HepG2 (cell line): ENCODE measurements around the gene CEP131. TPM values are rescaled to one million over a fixed set of nuclear protein-coding genes. Genes with fewer than 3 reads are reported as not detected.

ENCODE experiments used
- ATAC-seq: fragments of 200-7000 bp; cut with Tn5 transposase; 3 replicates; pipeline ENCODE4 v1.9.1; 2020; ENCODE audit warnings: mild to moderate bottlenecking, moderate library complexity
- BruUV-seq: library from RNA; stranded (reverse); fragments of 400-500 nt; replicated peaks from 2 replicates; lab custom pipeline; 2021; lab: Mats Ljungman, UMichigan
- CTCF ChIA-PET: fragments of 300-600 bp; formaldehyde crosslinking; extraction: SDS; loops from one replicate; lab custom pipeline; 2021; ENCODE audit warnings: low total read pairs, inconsistent platforms, low intra/inter-chr PET ratio; lab: Yijun Ruan, JAX
- POLR2A ChIA-PET: fragments of 350-600 bp; sonication (Branson Sonifier 250); formaldehyde crosslinking; loops from one replicate; lab custom pipeline; 2020; ENCODE audit warnings: antibody characterized with exemption, inconsistent platforms; lab: Yijun Ruan, JAX
- DNase-seq: peaks from one replicate; pipeline ENCODE4 v3.0.0-alpha.2; 2015; ENCODE audit warnings: low spot score
- FAIRE-seq: peaks from 3 replicates; lab custom pipeline; 2011; peaks lifted over from hg19 to GRCh38; lab: Jason Lieb, UNC
- H2AFZ ChIP-seq: one replicate; pipeline ENCODE4 v1.6.1; 2011; ENCODE audit warnings: low read length, inconsistent platforms
- H3K27ac ChIP-seq: fragments of 300-600 bp; 3 replicates; pipeline ENCODE4 v1.8.0; 2011; ENCODE audit warnings: mixed run types, mild to moderate bottlenecking, mixed read lengths, low read length, inconsistent platforms; ENCODE audit not compliant: insufficient read depth; ENCODE audit errors: extremely low read length
- H3K27me3 ChIP-seq, 2 experiments: fragments of 200-600 bp in 1 of 2; 2 replicates in 1 of 2; 3 replicates in 1 of 2; pipeline versions ENCODE4 v1.6.0 to v1.8.0; 2011; ENCODE audit warnings: low read length in 2 of 2, mild to moderate bottlenecking in 2 of 2, moderate library complexity in 2 of 2, inconsistent platforms in 1 of 2; ENCODE audit not compliant: insufficient read depth in 2 of 2, control insufficient read depth in 1 of 2
- H3K36me3 ChIP-seq, 2 experiments: fragments of 200-600 bp in 1 of 2; replicated peaks in 1 of 2; 2 replicates in 1 of 2; 3 replicates in 1 of 2; pipeline versions ENCODE4 v1.5.1 to v1.8.0; 2011; ENCODE audit warnings: low read length in 2 of 2, inconsistent platforms in 1 of 2; ENCODE audit not compliant: insufficient read depth in 2 of 2, control insufficient read depth in 1 of 2
- H3K4me1 ChIP-seq: 2 replicates; pipeline ENCODE4 v1.5.1; 2012; ENCODE audit warnings: low read length, inconsistent platforms; ENCODE audit not compliant: insufficient read depth
- H3K4me2 ChIP-seq: 2 replicates; pipeline ENCODE4 v1.6.0; 2011; ENCODE audit warnings: low read depth, low read length, inconsistent platforms
- H3K4me3 ChIP-seq, 3 experiments: fragments of 200-600 bp in 1 of 3; sonication (generic), shearing (Covaris generic) in 1 of 3; replicated peaks in 1 of 3; 2 replicates each; pipeline ENCODE4 v1.5.1; 2011 to 2016; ENCODE audit warnings: low read length in 3 of 3, inconsistent platforms in 2 of 3, low read depth in 2 of 3, mild to moderate bottlenecking in 2 of 3, control low read depth in 1 of 3, mixed read lengths in 1 of 3; ENCODE audit not compliant: insufficient read depth in 1 of 3
- H3K79me2 ChIP-seq: one replicate; pipeline ENCODE4 v1.6.1; 2011; ENCODE audit warnings: low read length, inconsistent platforms; ENCODE audit not compliant: insufficient read depth
- H3K9ac ChIP-seq: 2 replicates; pipeline ENCODE4 v1.6.0; 2011; ENCODE audit warnings: mild to moderate bottlenecking, low read depth, low read length, inconsistent platforms; ENCODE audit not compliant: insufficient read depth
- H3K9me3 ChIP-seq: 2 replicates; pipeline ENCODE4 v1.5.1; 2012; ENCODE audit warnings: mild to moderate bottlenecking, low read length
- H4K20me1 ChIP-seq: 2 replicates; pipeline ENCODE4 v1.6.0; 2011; ENCODE audit warnings: inconsistent platforms, mild to moderate bottlenecking, low read length, moderate library complexity; ENCODE audit not compliant: insufficient read depth
- AKNA ChIP-seq: sonication (generic); formaldehyde crosslinking; IDR thresholded peaks from 2 replicates; pipeline ENCODE4 v1.4.0; 2020; ENCODE audit warnings: missing genetic modification reagents, borderline replicate concordance
- MYC ChIP-seq: sonication (generic); formaldehyde crosslinking; IDR thresholded peaks from 2 replicates; pipeline ENCODE4 v1.9.0; 2021; ENCODE audit warnings: missing genetic modification reagents, borderline replicate concordance
- PRPF4 ChIP-seq: fragments of 200-400 bp; formaldehyde crosslinking; IDR thresholded peaks from 2 replicates; pipeline ENCODE4 v1.6.1; 2016; ENCODE audit warnings: low read length, low read depth; ENCODE audit not compliant: poor library complexity, severe bottlenecking
- TP53 ChIP-seq: sonication (generic); formaldehyde crosslinking; conservative IDR thresholded peaks from 2 replicates; pipeline ENCODE4 v1.4.0; 2020; ENCODE audit warnings: missing genetic modification reagents
- U2AF2 ChIP-seq: fragments of 200-400 bp; formaldehyde crosslinking; IDR thresholded peaks from 2 replicates; pipeline ENCODE4 v1.6.1; 2017; ENCODE audit warnings: low read depth, mild to moderate bottlenecking, low read length
- ZFP1 ChIP-seq: IDR thresholded peaks from 2 replicates; pipeline ENCODE4 v1.6.1; 2016
- ZNF12 ChIP-seq: sonication (generic); formaldehyde crosslinking; IDR thresholded peaks from 2 replicates; pipeline ENCODE4 v1.5.0; 2020; ENCODE audit warnings: missing genetic modification reagents
- ZSCAN25 ChIP-seq: sonication (generic); formaldehyde crosslinking; IDR thresholded peaks from 2 replicates; pipeline ENCODE4 v1.8.0; 2022; ENCODE audit warnings: mild to moderate bottlenecking, missing genetic modification reagents
- WGBS: methylation state at CpG from one replicate; pipeline ENCODE4 v1.1.6; 2017; ENCODE audit warnings: low lambda C conversion rate; 5-methylcytosine and 5-hydroxymethylcytosine counted together
- in situ Hi-C: cut with HindIII; loops from 2 replicates; pipeline ENCODE4 v1.10.0; 2017; ENCODE audit warnings: low pct_unique_long_range_greater_than_20kb; ENCODE audit not compliant: extremely low pct_ligation_motif_present
- intact Hi-C: fragments of 100-400 bp; cut with micrococcal nuclease; formaldehyde crosslinking; loops from one replicate; pipeline ENCODE4 v1.10.0; 2022; ENCODE audit not compliant: unreplicated experiment
- polyA plus RNA-seq, 8 experiments: library from polyadenylated mRNA; depleted of rRNA in 3 of 8; stranded (reverse) in 7 of 8; unstranded in 1 of 8; fragments of >200 nt; fragmentation: Illumina TruSeq in 4 of 8; extraction: Trizol in 4 of 8; gene quantifications; 2 replicates each; pipeline versions ENCODE4 v1.2.1 to v1.2.3, GENCODE V29; 2011 to 2016; ENCODE audit warnings: low read depth in 4 of 8, missing spikeins in 1 of 8, mixed read lengths in 1 of 8; ENCODE audit not compliant: insufficient read depth in 1 of 8
- total RNA-seq, 5 experiments: library from RNA; depleted of rRNA; stranded (reverse); fragments of >200 nt; fragmentation: Illumina TruSeq; extraction: Trizol; gene quantifications; 2 replicates each; pipeline ENCODE4 v1.2.3, GENCODE V29; 2016; ENCODE audit warnings: low read depth in 1 of 5

Gene CEP131
- total and polyA plus RNA-seq, 2 of the 13 experiments (the other 11 are each of a cell fraction or from before 2014, with no cell fraction given), result 5.0 to 16.8 TPM

GRCh38 chr17:81184555-81184954 lies 38.2 kb downstream of the CEP131 start (continued):
- peak; percentile 81; the same call in 1 of the 2 replicates for TF ChIP-seq ZSCAN25 (CRISPR knock-in tag)
- no peak for TF ChIP-seq TP53
- 0 out of 2 replicates have a peak, but pooled peaks have one; percentile 16 for TF ChIP-seq MYC
- TF ChIP-seq PRPF4, result no peak
- TF ChIP-seq ZFP1, result no peak
- no peak for TF ChIP-seq AKNA
- TF ChIP-seq, all 625 proteins: peak for 6

- FAIRE-seq (no peak), DNase-seq (no peak), ATAC-seq (no peak)
- Histone ChIP-seq H3K4me2 (no peak overlapping the region), H2AFZ (no peak overlapping the region), H3K36me3 (no peaks in the 10 kb centered on the region), H3K4me1 (peaks cover 42% of the 10 kb centered on the region), H3K9ac (no peak overlapping the region), H3K4me3 (no peak overlapping the region), H3K27me3 (peaks cover 20 to 52% of the 10 kb centered on the region in 2 experiments), H4K20me1 (no peaks in the 10 kb centered on the region), H3K9me3 (no peaks in the 10 kb centered on the region), H3K79me2 (no peaks in the 10 kb centered on the region), H3K27ac (no peak overlapping the region)
- no peak for TF ChIP-seq U2AF2
- peak; percentile 99 for TF ChIP-seq ZNF12 (CRISPR knock-in tag)
- ChIA-PET CTCF (no interaction called here), POLR2A (no interaction called here)
- BruUV-seq, result no TSS peak
- 77% methylated on average over 11 of the region's 11 CpGs for WGBS
- in situ Hi-C loops (no loop called here), intact Hi-C loops (no loop called here)
Measured at GRCh38 chr17:81183807-81184206, 39.0 kb downstream of the CEP131 start.
